Breast epithelium (tissue), 4 donors: ENCODE results near the gene SRMS. TPM values are rescaled to one million over a fixed set of nuclear protein-coding genes. Genes with fewer than 3 reads are reported as not detected.

ENCODE experiments used
- DNase-seq, 2 donors: peaks; one replicate each; pipeline ENCODE4 v3.0.0-alpha.2; 2019; ENCODE audit warnings: low spot score in 2 of 2
- H3K27ac ChIP-seq, 2 donors: fragments of 200-600 bp; sonication (generic) in 1 of 2; one replicate each; pipeline ENCODE4 v1.5.1; 2016 to 2019; ENCODE audit warnings: mild to moderate bottlenecking in 1 of 2
- H3K27me3 ChIP-seq, 2 donors: fragments of 200-600 bp; sonication (generic) in 1 of 2; one replicate each; pipeline versions ENCODE4 v1.5.1 to v1.6.0; 2017 to 2019; ENCODE audit warnings: control low read depth in 1 of 2, mild to moderate bottlenecking in 1 of 2
- H3K36me3 ChIP-seq: fragments of 200-600 bp; one replicate; pipeline ENCODE4 v1.5.1; 2019
- H3K4me1 ChIP-seq, 2 donors: fragments of 200-600 bp; sonication (generic); one replicate each; pipeline ENCODE4 v1.5.1; 2016 to 2019; ENCODE audit warnings: control low read depth in 1 of 2
- H3K4me3 ChIP-seq, 3 donors: fragments of 200-600 bp; sonication (generic); 1 replicate in 2 of 3; 2 replicates in 1 of 3; pipeline ENCODE4 v1.5.1; 2016 to 2019; ENCODE audit warnings: mild to moderate bottlenecking in 3 of 3, moderate library complexity in 2 of 3
- H3K9me3 ChIP-seq, 2 donors: fragments of 200-600 bp; sonication (generic) in 1 of 2; one replicate each; pipeline ENCODE4 v1.5.1; 2016 to 2019; ENCODE audit warnings: control low read depth in 1 of 2
- CTCF ChIP-seq, 3 donors: fragments of 450-650 bp; IDR thresholded peaks; one replicate each; pipeline ENCODE4 v1.5.1; 2016 to 2017; ENCODE audit warnings: antibody characterized with exemption in 3 of 3, mild to moderate bottlenecking in 3 of 3, moderate library complexity in 3 of 3
- POLR2A ChIP-seq: fragments of 450-650 bp; IDR thresholded peaks from one replicate; pipeline ENCODE4 v1.6.1; 2016; ENCODE audit warnings: antibody characterized with exemption, mild to moderate bottlenecking, moderate library complexity
- POLR2AphosphoS5 ChIP-seq, 3 donors: sonication (generic); formaldehyde crosslinking; IDR thresholded peaks; one replicate each; pipeline ENCODE4 v1.6.1; 2017; ENCODE audit warnings: antibody characterized with exemption in 3 of 3
- intact Hi-C: fragments of 100-400 bp; cut with DNase I; formaldehyde crosslinking; loops from one replicate; pipeline ENCODE4 v1.15.1; 2023; ENCODE audit warnings: low total_unique reads
- total RNA-seq, 3 donors: library from RNA; depleted of rRNA; stranded (reverse); fragments of >200 nt; gene quantifications; one replicate each; pipeline ENCODE4 v1.1.0, GENCODE V29; 2016

The SRMS gene
- total RNA-seq, 3 donors from 2014 or later = 0.59 to 0.66 TPM; not detected in 1

GRCh38 chr20:63539441-63540370, 7.8 kb downstream of the SRMS start:
- no peaks in the 10 kb centered on the region for H3K9me3 ChIP-seq
- H3K27ac ChIP-seq = peak overlapping the region in 1 of 2 donors; percentile 85
- no peak for TF ChIP-seq POLR2AphosphoS5 (IDR thresholded peaks at IDR 0.05)
- no peak for TF ChIP-seq CTCF (IDR thresholded peaks at IDR 0.05)
- no peak for TF ChIP-seq POLR2A
- no peaks in the 10 kb centered on the region for H3K36me3 ChIP-seq
- intact Hi-C loops = loop anchor here (5.0 to 10.0 kb wide), 2 partner anchors 95 to 433 kb away; no protein-coding TSS in a partner anchor
- DNase-seq = no peak
- no peak overlapping the region for H3K4me3 ChIP-seq
- H3K27me3 ChIP-seq = peaks cover 2 to 3% of the 10 kb centered on the region in 2 donors
- H3K4me1 ChIP-seq = peaks cover 9 to 10% of the 10 kb centered on the region in 2 donors

GRCh38 chr20:63539092-63539430, 8.5 kb downstream of the SRMS start:
- Histone ChIP-seq H3K9me3 (no peaks in the 10 kb centered on the region), H3K4me3 (no peak overlapping the region), H3K4me1 (peaks cover 10 to 16% of the 10 kb centered on the region in 2 donors), H3K27ac (peak overlapping the region; percentile 84 to 85), H3K27me3 (peaks cover 4 to 5% of the 10 kb centered on the region in 2 donors), H3K36me3 (no peaks in the 10 kb centered on the region)
- intact Hi-C loops = loop anchor here (5.0 to 10.0 kb wide), 2 partner anchors 96 to 433 kb away; no protein-coding TSS in a partner anchor
- DNase-seq = no peak
- no peak for TF ChIP-seq CTCF (IDR thresholded peaks at IDR 0.05)
- TF ChIP-seq POLR2AphosphoS5 (IDR thresholded peaks at IDR 0.05) = no peak
- no peak for TF ChIP-seq POLR2A

GRCh38 chr20:63538204-63539091, 9.1 kb downstream of the SRMS start:
- DNase-seq = peak; percentile 88 to 91
- Histone ChIP-seq H3K27ac (peak overlapping the region; percentile 84 to 85), H3K27me3 (peaks cover 4 to 10% of the 10 kb centered on the region in 2 donors)

GRCh38 chr20:63537525-63538203, 9.9 kb downstream of the SRMS start:
- Histone ChIP-seq H3K9me3 (no peaks in the 10 kb centered on the region), H3K27ac (peak overlapping the region; percentile 84 to 85), H3K4me1 (peaks cover 10 to 17% of the 10 kb centered on the region in 2 donors), H3K36me3 (no peaks in the 10 kb centered on the region), H3K4me3 (peak overlapping the region; percentile 17 to 53 (median 37)), H3K27me3 (peaks cover 4 to 10% of the 10 kb centered on the region in 2 donors)
- intact Hi-C loops = loop anchor here (5.0 to 10.0 kb wide), 2 partner anchors 97 to 435 kb away; no protein-coding TSS in a partner anchor
- DNase-seq = peak; percentile 82 to 89
- TF ChIP-seq POLR2AphosphoS5 (IDR thresholded peaks at IDR 0.05) = peak; percentile 32 to 61 (median 48)
- peak; percentile 89 to 98 (median 98) for TF ChIP-seq CTCF (IDR thresholded peaks at IDR 0.05)
- no peak for TF ChIP-seq POLR2A

More at GRCh38 chr20:63538204-63539091, 9.1 kb downstream of the SRMS start:
- Histone ChIP-seq H3K4me1 (peaks cover 10 to 17% of the 10 kb centered on the region in 2 donors), H3K4me3 (peak overlapping the region in 2 of 3 donors; percentile 37 to 53), H3K9me3 (no peaks in the 10 kb centered on the region), H3K36me3 (no peaks in the 10 kb centered on the region)
- intact Hi-C loops = loop anchor here (5.0 to 10.0 kb wide), 2 partner anchors 96 to 434 kb away; no protein-coding TSS in a partner anchor
- TF ChIP-seq CTCF (IDR thresholded peaks at IDR 0.05) = peak in 1 of 3 donors; percentile 8
- no peak for TF ChIP-seq POLR2A
